HFFc6 (cell line): Measurements from ENCODE around the gene SLC25A18. TPM values are rescaled to one million over a fixed set of nuclear protein-coding genes. Genes with fewer than 3 reads are reported as not detected.

Experiments
- DNase-seq: peaks from one replicate; pipeline ENCODE4 v3.0.0-alpha.2; 2018
- H3K27ac Mint-ChIP-seq: 2 replicates; pipeline ENCODE4 v1.8.0; 2020; ENCODE audit warnings: mild to moderate bottlenecking, mixed read lengths
- H3K27me3 Mint-ChIP-seq: 2 replicates; pipeline ENCODE4 v1.8.0; 2021; ENCODE audit warnings: mild to moderate bottlenecking, moderate library complexity, mixed read lengths; ENCODE audit not compliant: insufficient read depth
- H3K36me3 Mint-ChIP-seq: 2 replicates; pipeline ENCODE4 v1.8.0; 2021; ENCODE audit warnings: low read depth, mixed read lengths
- H3K4me1 Mint-ChIP-seq: 2 replicates; pipeline ENCODE4 v1.8.0; 2020; ENCODE audit warnings: low read depth, mixed read lengths
- H3K4me3 Mint-ChIP-seq: 2 replicates; pipeline ENCODE4 v1.8.0; 2020; ENCODE audit warnings: mild to moderate bottlenecking, moderate library complexity, mixed read lengths
- H3K9me3 Mint-ChIP-seq: 2 replicates; pipeline ENCODE4 v1.8.0; 2020; ENCODE audit warnings: mild to moderate bottlenecking, mixed read lengths
- total RNA-seq, 6 experiments: library from RNA; stranded (reverse); fragmentation: NEBNext Ultra II Directional; extraction: Animal tissue kit (Norgen Biotek cat#: 25700); gene quantifications; 2 replicates in 1 of 6; 3 replicates in 5 of 6; pipeline ENCODE4 v1.2.3, GENCODE V29; 2021
- TF ChIP-seq, protein P1 (sequence below): fragments of 200-600 bp; sonication (generic); IDR thresholded peaks from 2 replicates; pipeline ENCODE4 v1.5.0; 2021; ENCODE audit warnings: antibody characterized with exemption, mild to moderate bottlenecking

Gene SLC25A18
- total RNA-seq, 6 experiments from 2014 or later = not detected

DNA sequence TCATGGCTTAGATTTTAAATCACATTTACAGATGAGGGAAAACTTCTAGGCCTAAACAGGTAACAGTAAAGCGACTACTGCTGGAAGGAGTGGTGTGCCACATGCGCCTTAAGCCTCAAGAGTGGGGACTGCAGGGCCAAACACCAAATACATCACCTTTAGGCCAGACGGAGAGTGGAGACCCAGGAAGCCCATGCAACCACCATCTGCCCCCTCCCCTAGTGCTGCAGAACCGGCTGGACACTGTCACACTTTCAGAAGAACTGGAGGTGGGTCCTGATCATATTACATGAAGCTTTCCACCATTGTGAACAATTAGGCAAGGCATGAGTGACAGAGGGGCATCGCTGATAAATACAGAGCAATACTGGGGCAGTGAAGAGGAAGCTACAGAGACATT is 28.9 kb downstream of the SLC25A18 start:
- peaks cover 29% of the 10 kb centered on the region for H3K36me3 Mint-ChIP-seq
- no peaks in the 10 kb centered on the region for H3K4me1 Mint-ChIP-seq
- H3K9me3 Mint-ChIP-seq = no peaks in the 10 kb centered on the region
- no peak for DNase-seq
- 0 out of 2 replicates have a peak, but pooled peaks cover 2% of the 10 kb centered on the region for H3K27me3 Mint-ChIP-seq
- TF ChIP-seq, protein P1, sequence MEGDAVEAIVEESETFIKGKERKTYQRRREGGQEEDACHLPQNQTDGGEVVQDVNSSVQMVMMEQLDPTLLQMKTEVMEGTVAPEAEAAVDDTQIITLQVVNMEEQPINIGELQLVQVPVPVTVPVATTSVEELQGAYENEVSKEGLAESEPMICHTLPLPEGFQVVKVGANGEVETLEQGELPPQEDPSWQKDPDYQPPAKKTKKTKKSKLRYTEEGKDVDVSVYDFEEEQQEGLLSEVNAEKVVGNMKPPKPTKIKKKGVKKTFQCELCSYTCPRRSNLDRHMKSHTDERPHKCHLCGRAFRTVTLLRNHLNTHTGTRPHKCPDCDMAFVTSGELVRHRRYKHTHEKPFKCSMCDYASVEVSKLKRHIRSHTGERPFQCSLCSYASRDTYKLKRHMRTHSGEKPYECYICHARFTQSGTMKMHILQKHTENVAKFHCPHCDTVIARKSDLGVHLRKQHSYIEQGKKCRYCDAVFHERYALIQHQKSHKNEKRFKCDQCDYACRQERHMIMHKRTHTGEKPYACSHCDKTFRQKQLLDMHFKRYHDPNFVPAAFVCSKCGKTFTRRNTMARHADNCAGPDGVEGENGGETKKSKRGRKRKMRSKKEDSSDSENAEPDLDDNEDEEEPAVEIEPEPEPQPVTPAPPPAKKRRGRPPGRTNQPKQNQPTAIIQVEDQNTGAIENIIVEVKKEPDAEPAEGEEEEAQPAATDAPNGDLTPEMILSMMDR = no peak
- H3K27ac Mint-ChIP-seq = no peak overlapping the region
- no peak overlapping the region for H3K4me3 Mint-ChIP-seq

DNA sequence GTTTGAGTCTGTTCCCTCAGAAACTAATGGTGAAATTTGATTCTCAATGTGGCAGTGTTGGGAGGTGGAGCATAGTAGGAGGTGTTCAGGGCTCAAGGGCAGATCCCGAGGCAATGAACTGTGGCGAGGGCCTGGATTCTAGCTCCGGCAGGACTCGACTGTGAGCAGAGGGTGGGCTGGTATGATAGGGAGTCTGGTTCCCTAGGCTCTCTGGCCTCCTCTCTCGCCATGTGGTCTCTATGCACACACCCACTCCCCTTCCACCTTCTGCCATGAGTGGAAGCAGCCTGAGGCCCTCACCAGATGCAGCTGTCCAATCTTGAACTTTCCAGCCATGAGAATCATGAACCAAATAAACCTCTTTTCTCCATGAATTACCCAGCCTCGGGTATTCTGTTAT is 32.9 kb downstream of the SLC25A18 start:
- H3K27me3 Mint-ChIP-seq = 0 out of 2 replicates have a peak, but pooled peaks cover 2% of the 10 kb centered on the region
- H3K4me3 Mint-ChIP-seq = no peak overlapping the region
- peaks cover 7% of the 10 kb centered on the region; the same call in 1 of the 2 replicates for H3K4me1 Mint-ChIP-seq
- no peak for DNase-seq
- peaks cover 37% of the 10 kb centered on the region for H3K36me3 Mint-ChIP-seq
- peak overlapping the region; percentile 76; the same call in 1 of the 2 replicates for H3K27ac Mint-ChIP-seq
- no peaks in the 10 kb centered on the region for H3K9me3 Mint-ChIP-seq
- TF ChIP-seq, protein P1 = no peak

DNA sequence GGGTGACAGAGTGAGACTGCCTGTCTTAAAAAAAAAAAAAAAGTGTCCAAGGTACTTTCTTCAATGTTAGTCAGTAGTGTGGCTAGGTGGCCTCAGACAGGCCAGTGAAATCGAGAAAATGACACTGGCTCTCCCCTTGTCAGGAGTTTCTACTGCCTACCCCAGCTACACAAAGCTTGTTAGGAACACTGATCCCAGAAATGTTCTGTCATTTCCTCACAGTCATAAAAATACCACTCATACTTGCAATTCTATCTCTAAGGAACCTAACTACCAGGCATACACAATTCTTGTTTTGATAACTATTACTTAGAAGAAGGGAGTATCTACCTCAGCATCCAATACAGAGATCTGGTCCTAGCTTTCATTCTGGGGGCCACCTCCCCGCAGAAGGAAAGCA is 33.9 kb downstream of the SLC25A18 start:
- Mint-ChIP-seq H3K4me1 (peaks cover 9% of the 10 kb centered on the region; the same call in 1 of the 2 replicates), H3K27ac (peak overlapping the region; percentile 76), H3K27me3 (0 out of 2 replicates have a peak, but pooled peaks cover 2% of the 10 kb centered on the region), H3K36me3 (peaks cover 30% of the 10 kb centered on the region), H3K4me3 (no peak overlapping the region), H3K9me3 (no peaks in the 10 kb centered on the region)
- TF ChIP-seq, protein P1 = no peak
- peak; percentile 49 for DNase-seq

DNA sequence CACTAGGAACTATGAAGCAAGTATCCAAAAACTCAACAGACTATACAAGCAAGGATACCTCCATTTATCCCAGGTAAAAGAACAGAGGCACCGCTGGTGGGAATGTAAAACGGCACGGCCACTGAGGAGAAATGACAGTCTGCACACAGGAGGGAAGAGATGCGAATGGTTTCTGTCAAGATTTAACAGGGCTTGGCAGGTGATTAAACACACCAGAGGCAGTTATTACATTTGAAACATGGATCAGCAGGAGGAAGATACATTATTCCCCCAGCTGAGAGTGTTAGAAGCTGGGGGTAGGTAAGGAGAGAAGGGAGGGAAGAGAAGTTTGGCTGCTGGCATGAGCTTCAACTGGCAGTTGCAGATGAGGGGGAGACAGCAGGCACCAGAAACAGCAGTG is 35.0 kb downstream of the SLC25A18 start:
- DNase-seq = no peak
- Mint-ChIP-seq H3K4me3 (no peak overlapping the region), H3K27me3 (0 out of 2 replicates have a peak, but pooled peaks cover 2% of the 10 kb centered on the region), H3K36me3 (peaks cover 30% of the 10 kb centered on the region), H3K4me1 (peaks cover 9% of the 10 kb centered on the region; the same call in 1 of the 2 replicates), H3K27ac (peak overlapping the region; percentile 15; the same call in 1 of the 2 replicates), H3K9me3 (no peaks in the 10 kb centered on the region)
- TF ChIP-seq, protein P1 = no peak

DNA sequence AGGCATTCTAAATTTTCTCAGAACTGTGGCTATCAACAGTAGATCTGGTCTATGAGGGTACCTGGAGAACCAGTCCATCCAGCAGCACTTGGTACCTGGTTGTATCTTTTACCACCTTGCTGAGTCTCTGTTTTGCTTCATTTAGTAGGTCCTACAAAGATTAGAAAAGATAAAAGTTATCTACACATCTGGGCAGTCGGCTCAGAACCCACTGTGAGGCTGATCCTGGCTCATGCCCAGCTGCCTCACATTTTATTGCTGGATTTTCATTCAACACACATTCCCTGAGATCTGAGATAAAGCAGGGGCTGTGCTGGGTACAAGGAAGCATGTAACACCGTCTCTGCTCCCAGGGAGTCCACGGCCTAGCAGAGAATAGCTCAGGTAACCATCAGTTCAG is 37.7 kb downstream of the SLC25A18 start:
- no peak overlapping the region for H3K4me3 Mint-ChIP-seq
- no peak for DNase-seq
- H3K27me3 Mint-ChIP-seq = no peaks in the 10 kb centered on the region
- TF ChIP-seq, protein P1 = no peak
- H3K4me1 Mint-ChIP-seq = peaks cover 9% of the 10 kb centered on the region; the same call in 1 of the 2 replicates
- H3K36me3 Mint-ChIP-seq = peaks cover 24% of the 10 kb centered on the region
- H3K27ac Mint-ChIP-seq = peak overlapping the region; percentile 56; the same call in 1 of the 2 replicates
- no peaks in the 10 kb centered on the region for H3K9me3 Mint-ChIP-seq
